Natural killer cell (primary cell): ENCODE measurements around the gene CDK17. TPM values are rescaled to one million over a fixed set of nuclear protein-coding genes. Genes with fewer than 3 reads are reported as not detected.
A peak's percentile ranks its signal among the peaks of the same experiment; 100 is the strongest.
"Not testable (repeated sequence)": the region's sequence is repeated elsewhere in the genome, so short reads cannot be mapped to it uniquely, and the experiment has no call there.

Experiments used
- ATAC-seq, 3 donors: fragments of 150-1000 bp in 2 of 3; fragments of 200-7000 bp in 1 of 3; cut with Tn5 transposase; 1 replicate in 1 of 3; 2 replicates in 2 of 3; pipeline ENCODE4 v1.10.0; 2021; ENCODE audit warnings: mild to moderate bottlenecking in 2 of 3, moderate library complexity in 2 of 3
- DNase-seq, 2 donors: peaks; one replicate each; pipeline versions ENCODE4 v3.0.0 to v3.0.0-alpha.2; 2013 to 2021; ENCODE audit warnings: mixed read lengths in 1 of 2
- H3K27ac ChIP-seq: one replicate; pipeline ENCODE4 v1.5.1; 2013; ENCODE audit warnings: mild to moderate bottlenecking, low read length
- H3K27me3 ChIP-seq: one replicate; pipeline ENCODE4 v1.6.1; 2013; ENCODE audit warnings: low read length; ENCODE audit not compliant: control insufficient read depth, insufficient read depth
- H3K36me3 ChIP-seq: one replicate; pipeline ENCODE4 v1.6.1; 2013; ENCODE audit warnings: low read length; ENCODE audit not compliant: control insufficient read depth, insufficient read depth
- H3K4me1 ChIP-seq: one replicate; pipeline ENCODE4 v1.6.1; 2013; ENCODE audit warnings: low read length; ENCODE audit not compliant: control insufficient read depth, insufficient read depth
- H3K4me3 ChIP-seq: one replicate; pipeline ENCODE4 v1.5.1; 2013; ENCODE audit warnings: low read length
- H3K9me3 ChIP-seq: one replicate; pipeline ENCODE4 v1.6.1; 2013; ENCODE audit warnings: low read length; ENCODE audit not compliant: control insufficient read depth, insufficient read depth
- H3K27ac Mint-ChIP-seq, 2 donors: one replicate each; pipeline ENCODE4 v1.8.0; 2022; ENCODE audit warnings: mild to moderate bottlenecking in 2 of 2, mixed read lengths in 2 of 2, moderate library complexity in 1 of 2
- H3K27me3 Mint-ChIP-seq, 2 donors: one replicate each; pipeline ENCODE4 v1.8.0; 2022; ENCODE audit warnings: low read depth in 2 of 2, mixed read lengths in 2 of 2
- H3K36me3 Mint-ChIP-seq: one replicate; pipeline ENCODE4 v1.8.0; 2022; ENCODE audit warnings: mixed read lengths
- H3K4me1 Mint-ChIP-seq, 2 donors: one replicate each; pipeline ENCODE4 v1.8.0; 2022; ENCODE audit warnings: mixed read lengths in 2 of 2
- H3K4me3 Mint-ChIP-seq: one replicate; pipeline ENCODE4 v1.8.0; 2022; ENCODE audit warnings: mild to moderate bottlenecking, moderate library complexity, mixed read lengths
- H3K9me3 Mint-ChIP-seq, 2 donors: one replicate each; pipeline ENCODE4 v1.8.0; 2022; ENCODE audit warnings: mixed read lengths in 2 of 2
- CTCF ChIP-seq: fragments of 200-600 bp; IDR thresholded peaks from one replicate; pipeline ENCODE4 v1.8.0; 2022; ENCODE audit warnings: antibody characterized with exemption
- WGBS: methylation state at CpG from one replicate; pipeline ENCODE4 v1.1.7; 2013; ENCODE audit warnings: missing lambda C conversion rate; ENCODE audit not compliant: insufficient coverage; 5-methylcytosine and 5-hydroxymethylcytosine counted together
- intact Hi-C: fragments of 100-400 bp; cut with micrococcal nuclease; formaldehyde crosslinking; loops from one replicate; pipeline ENCODE4 v1.14.2; 2022
- total RNA-seq, 4 donors: library from RNA; stranded (reverse); fragments of 120-200 nt in 1 of 4; gene quantifications; one replicate each; pipeline versions ENCODE4 v1.2.3 to v1.2.4, GENCODE V29; 2013 to 2022

The CDK17 gene
- total RNA-seq, 3 donors from 2014 or later (not counting 1 experiment from before 2014, with no cell fraction given): 199 to 234 (median 232) TPM

GRCh38 chr12:96315741-96316481 is 84.3 kb downstream of the CDK17 start:
- Mint-ChIP-seq H3K4me1 (peaks cover 13 to 15% of the 10 kb centered on the region in 2 donors), H3K27ac (peak overlapping the region; percentile 82 to 86), H3K4me3 (peak overlapping the region; percentile 92)
- Histone ChIP-seq H3K36me3 (peaks cover 17% of the 10 kb centered on the region), H3K27ac (peak overlapping the region; percentile 65)
- H3K27me3 Mint-ChIP-seq, H3K27me3 ChIP-seq, H3K9me3 Mint-ChIP-seq, H3K4me3 ChIP-seq, intact Hi-C loops, H3K4me1 ChIP-seq, H3K9me3 ChIP-seq, H3K36me3 Mint-ChIP-seq: not testable (repeated sequence)
- ATAC-seq: peak in 2 of 3 donors; percentile 42 to 50
- 45% methylated on average over 21 of the region's 33 CpGs for WGBS
- DNase-seq: peak in 1 of 2 donors; percentile 39

DNA sequence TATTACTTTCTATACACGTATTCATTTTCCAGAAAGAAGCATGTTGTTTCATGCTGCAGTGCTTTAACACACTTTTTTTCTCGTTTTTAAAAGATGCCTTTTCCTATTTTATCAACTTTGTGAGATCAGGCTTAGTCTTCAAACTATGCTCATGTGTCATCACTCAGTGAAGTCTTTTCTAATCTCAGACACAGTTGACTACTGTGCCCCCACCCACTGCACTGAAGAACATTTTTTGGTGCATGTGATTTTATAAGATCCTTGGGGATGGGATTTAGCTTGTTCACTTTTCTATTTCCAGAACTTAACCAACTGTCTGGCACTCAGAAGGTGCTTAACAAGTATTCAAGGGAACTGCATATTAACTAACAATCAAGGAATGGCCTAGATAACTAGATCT is 85.5 kb downstream of the CDK17 start:
- no peaks in the 10 kb centered on the region for H3K36me3 Mint-ChIP-seq
- peaks cover 2 to 3% of the 10 kb centered on the region in 2 donors for H3K9me3 Mint-ChIP-seq
- no peak for TF ChIP-seq CTCF
- H3K27ac Mint-ChIP-seq: peak overlapping the region; percentile 22 to 79
- H3K4me3 Mint-ChIP-seq: no peak overlapping the region
- no peaks in the 10 kb centered on the region for H3K9me3 ChIP-seq
- 83% methylated on average over 2 of the region's 2 CpGs for WGBS
- no peaks in the 10 kb centered on the region for H3K27me3 Mint-ChIP-seq
- peaks cover 15 to 17% of the 10 kb centered on the region in 2 donors for H3K4me1 Mint-ChIP-seq
- intact Hi-C loops: loop anchor here (5.0 kb wide), 1 partner anchor 38 kb away; no protein-coding TSS in a partner anchor
- no peak overlapping the region for H3K4me3 ChIP-seq
- peaks cover 27% of the 10 kb centered on the region for H3K36me3 ChIP-seq
- no peaks in the 10 kb centered on the region for H3K27me3 ChIP-seq
- no peak overlapping the region for H3K27ac ChIP-seq
- DNase-seq: no peak
- peak in 2 of 3 donors; percentile 25 to 30 for ATAC-seq
- H3K4me1 ChIP-seq: no peaks in the 10 kb centered on the region

GRCh38 chr12:96313606-96314005 is 86.6 kb downstream of the CDK17 start:
- Mint-ChIP-seq H3K27ac (peak overlapping the region in 1 of 2 donors; percentile 22), H3K36me3 (peaks cover 7% of the 10 kb centered on the region)
- no peak overlapping the region for H3K27ac ChIP-seq

More at GRCh38 chr12:96313606-96314005, 86.6 kb downstream of the CDK17 start:
- Mint-ChIP-seq H3K4me3 (no peak overlapping the region), H3K9me3 (peaks cover 2 to 3% of the 10 kb centered on the region in 2 donors), H3K4me1 (peaks cover 22 to 24% of the 10 kb centered on the region in 2 donors), H3K27me3 (no peaks in the 10 kb centered on the region)
- H3K27me3 ChIP-seq: no peaks in the 10 kb centered on the region
- DNase-seq (no peak), ATAC-seq (no peak)
- no peak for TF ChIP-seq CTCF
- H3K4me1 ChIP-seq: no peaks in the 10 kb centered on the region
- no peaks in the 10 kb centered on the region for H3K9me3 ChIP-seq
- intact Hi-C loops: loop anchor here (5.0 kb wide), 1 partner anchor 39 kb away; no protein-coding TSS in a partner anchor
- H3K36me3 ChIP-seq: peaks cover 32% of the 10 kb centered on the region
- H3K4me3 ChIP-seq: no peak overlapping the region
